Gastrocnemius medialis (tissue), 4 donors: ENCODE data around the gene C12orf43.

ENCODE experiments used
- CTCF ChIP-seq, 5 experiments: fragments of 450-650 bp in 3 of 5; fragments of 200-600 bp in 2 of 5; sonication (generic) in 2 of 5; IDR thresholded peaks in 4 of 5; conservative IDR thresholded peaks in 1 of 5; 1 replicate in 4 of 5; 2 replicates in 1 of 5; pipeline ENCODE4 v1.5.1; 2016 to 2019; ENCODE audit warnings: antibody characterized with exemption in 5 of 5, mild to moderate bottlenecking in 3 of 5, moderate library complexity in 3 of 5
- POLR2A ChIP-seq, 2 donors: fragments of 450-650 bp; IDR thresholded peaks; one replicate each; pipeline ENCODE4 v1.6.1; 2017; ENCODE audit warnings: antibody characterized with exemption in 2 of 2, mild to moderate bottlenecking in 2 of 2, moderate library complexity in 2 of 2

DNA sequence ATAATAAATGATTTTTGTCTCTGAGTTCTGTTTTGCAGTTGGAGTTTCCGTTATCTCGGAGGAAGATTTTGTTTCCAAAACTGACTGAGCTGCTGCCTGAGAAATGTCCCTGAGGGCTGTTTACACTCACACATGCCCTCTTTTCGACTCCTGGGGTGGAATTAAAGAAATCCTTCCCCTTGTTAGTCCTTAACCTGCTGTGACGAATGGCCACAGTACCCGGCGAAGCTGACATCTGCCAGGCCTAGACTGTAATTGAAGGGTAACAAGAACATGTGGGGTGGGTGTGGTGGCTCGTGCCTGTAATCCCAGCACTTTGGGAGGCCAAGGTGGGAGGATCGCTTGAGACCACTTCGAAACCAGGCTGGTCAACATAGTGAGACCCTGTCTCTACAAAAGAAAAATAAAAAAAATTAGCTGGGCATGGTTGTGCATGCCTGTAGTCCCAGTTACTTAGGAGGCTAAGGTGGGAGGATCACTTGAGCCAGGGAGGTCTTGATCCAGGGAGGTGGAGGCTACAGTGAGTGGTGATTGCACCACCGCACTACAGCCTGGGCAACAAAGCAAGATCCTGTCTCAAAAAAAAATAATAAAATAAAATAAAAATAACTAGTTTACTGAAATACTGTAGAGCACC lies 14.4 kb upstream of the C12orf43 start:
- TF ChIP-seq CTCF (IDR thresholded peaks at IDR 0.05 in 4 of 5, conservative IDR thresholded peaks at IDR 0.05 in 1 of 5) = no peak
- TF ChIP-seq POLR2A (IDR thresholded peaks at IDR 0.05) = no peak
